Measurements from ENCODE around the gene DAB2IP. TPM values are rescaled to one million over a fixed set of nuclear protein-coding genes. Genes with fewer than 3 reads are reported as not detected.

Gene DAB2IP
- total and polyA plus RNA-seq, 4 donors, result 19.4 to 75.0 (median 28.7) TPM

DNA sequence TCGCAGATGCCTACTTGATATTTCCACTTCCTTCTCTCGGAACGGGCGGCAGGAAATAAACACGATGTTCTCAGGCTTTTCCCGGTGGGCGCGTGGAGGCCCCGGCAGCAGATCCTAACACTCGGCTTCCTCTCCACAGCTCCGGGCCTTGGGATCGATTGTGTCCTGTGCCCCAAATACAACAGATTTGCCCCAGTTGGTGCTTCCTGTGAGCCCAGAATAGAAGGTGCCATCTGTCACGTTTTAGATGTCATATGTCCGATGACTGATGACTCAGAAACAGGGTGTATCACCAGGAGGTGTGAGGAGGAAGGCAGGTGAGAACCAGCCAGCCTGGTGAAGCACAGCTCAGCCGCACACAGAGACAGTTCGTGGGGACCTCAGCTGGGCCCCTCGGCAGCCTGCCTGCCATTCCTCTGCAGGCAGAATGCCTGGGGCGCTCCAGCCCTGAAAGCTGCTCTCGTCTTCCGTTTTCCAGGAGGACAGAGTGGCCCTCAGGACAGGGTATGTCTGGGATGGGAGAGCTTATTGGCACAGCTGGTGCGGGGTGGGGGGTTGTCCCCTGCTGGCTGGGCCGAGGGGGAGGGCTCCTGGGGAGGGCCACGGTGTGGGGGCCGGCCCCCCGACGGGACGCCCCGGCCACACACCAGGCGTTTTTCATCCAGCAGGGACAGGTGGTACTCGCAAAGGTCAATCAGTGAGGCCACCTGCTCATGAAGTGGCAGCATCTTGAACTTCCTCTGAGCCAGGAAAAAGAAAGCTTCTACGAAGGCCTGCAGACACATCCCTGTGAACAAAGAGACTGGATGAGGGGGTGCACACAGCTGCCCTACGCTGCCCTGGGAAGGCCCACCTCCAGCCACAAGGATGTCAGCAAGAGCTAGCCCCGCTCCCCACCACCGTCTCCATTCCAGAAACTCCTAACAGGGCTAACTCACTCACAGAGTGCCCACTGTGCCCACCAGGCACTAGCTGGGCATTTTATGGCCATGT lies 171.0 kb downstream of the DAB2IP start:
- ATAC-seq (ENCODE audit: insufficient read depth, low FRiP score) (no peak), DNase-seq (no peak)
- Histone ChIP-seq H3K9me3 (ENCODE audit: control insufficient read depth in 4 of 4, insufficient read depth in 3 of 4, low read length in 3 of 4) (no peaks in the 10 kb centered on the region), H3K36me3 (ENCODE audit: control insufficient read depth in 4 of 4, insufficient read depth in 4 of 4, low read length in 4 of 4) (peaks cover 0 to 2% (median 0%) of the 10 kb centered on the region in 4 donors), H3K9ac (ENCODE audit: insufficient read depth in 1 of 2, low read length in 2 of 2) (no peak overlapping the region), H3K4me1 (ENCODE audit: control insufficient read depth in 5 of 5, insufficient read depth in 5 of 5, low read length in 5 of 5) (peaks cover 0 to 16% (median 6%) of the 10 kb centered on the region in 5 donors), H3K4me3 (no peak overlapping the region), H3K27ac (ENCODE audit: low read depth in 1 of 2, low read length in 1 of 2) (no peak overlapping the region), H3K27me3 (ENCODE audit: control insufficient read depth in 3 of 3, insufficient read depth in 3 of 3, low read length in 2 of 3) (no peaks in the 10 kb centered on the region)
- WGBS, 2 donors, result 79 to 83% methylated on average over 34 of the region's 34 CpGs
- TF ChIP-seq, protein P1, sequence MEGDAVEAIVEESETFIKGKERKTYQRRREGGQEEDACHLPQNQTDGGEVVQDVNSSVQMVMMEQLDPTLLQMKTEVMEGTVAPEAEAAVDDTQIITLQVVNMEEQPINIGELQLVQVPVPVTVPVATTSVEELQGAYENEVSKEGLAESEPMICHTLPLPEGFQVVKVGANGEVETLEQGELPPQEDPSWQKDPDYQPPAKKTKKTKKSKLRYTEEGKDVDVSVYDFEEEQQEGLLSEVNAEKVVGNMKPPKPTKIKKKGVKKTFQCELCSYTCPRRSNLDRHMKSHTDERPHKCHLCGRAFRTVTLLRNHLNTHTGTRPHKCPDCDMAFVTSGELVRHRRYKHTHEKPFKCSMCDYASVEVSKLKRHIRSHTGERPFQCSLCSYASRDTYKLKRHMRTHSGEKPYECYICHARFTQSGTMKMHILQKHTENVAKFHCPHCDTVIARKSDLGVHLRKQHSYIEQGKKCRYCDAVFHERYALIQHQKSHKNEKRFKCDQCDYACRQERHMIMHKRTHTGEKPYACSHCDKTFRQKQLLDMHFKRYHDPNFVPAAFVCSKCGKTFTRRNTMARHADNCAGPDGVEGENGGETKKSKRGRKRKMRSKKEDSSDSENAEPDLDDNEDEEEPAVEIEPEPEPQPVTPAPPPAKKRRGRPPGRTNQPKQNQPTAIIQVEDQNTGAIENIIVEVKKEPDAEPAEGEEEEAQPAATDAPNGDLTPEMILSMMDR (IDR thresholded peaks at IDR 0.05; ENCODE audit: control extremely low read depth, extremely low read depth), result no peak

DNA sequence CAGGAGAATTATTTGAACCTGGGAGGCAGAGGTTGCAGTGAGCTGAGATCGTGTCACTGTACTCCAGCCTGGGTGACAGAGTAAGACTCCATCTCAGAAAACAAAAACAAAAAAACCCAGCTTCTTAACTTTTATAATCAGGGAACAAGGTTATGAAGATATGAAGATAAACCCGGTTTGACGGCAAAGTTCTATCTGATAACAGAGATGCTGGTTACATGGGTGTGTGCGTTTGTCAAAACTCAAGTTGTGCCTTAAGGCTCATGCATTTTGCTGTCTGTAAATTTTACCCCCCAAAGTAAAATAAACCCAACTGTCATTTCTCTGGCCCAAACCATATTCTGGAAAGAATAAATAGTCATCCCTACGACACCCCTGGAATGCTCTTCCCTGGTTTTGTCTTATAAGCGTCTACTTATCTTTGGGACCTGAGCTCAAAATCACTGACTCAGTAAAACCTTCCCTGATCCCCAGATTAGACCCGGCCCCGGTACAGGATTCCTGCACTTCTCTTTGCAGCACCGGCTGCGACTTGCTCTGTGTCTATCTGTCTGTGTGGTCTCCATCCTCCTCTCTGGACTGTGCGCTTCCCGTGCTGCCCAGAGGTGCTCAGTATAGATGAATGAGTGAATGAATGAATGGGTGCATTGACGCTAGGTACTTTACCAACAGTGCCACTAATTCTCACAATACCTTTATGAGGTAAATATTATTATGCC lies 172.2 kb downstream of the DAB2IP start:
- Histone ChIP-seq H3K4me1 (ENCODE audit: control insufficient read depth in 5 of 5, insufficient read depth in 5 of 5, low read length in 5 of 5) (peaks cover 0 to 16% (median 6%) of the 10 kb centered on the region in 5 donors), H3K27ac (ENCODE audit: low read depth in 1 of 2, low read length in 1 of 2) (no peak overlapping the region), H3K9ac (ENCODE audit: insufficient read depth in 1 of 2, low read length in 2 of 2) (no peak overlapping the region), H3K9me3 (ENCODE audit: control insufficient read depth in 4 of 4, insufficient read depth in 3 of 4, low read length in 3 of 4) (no peaks in the 10 kb centered on the region), H3K4me3 (no peak overlapping the region), H3K27me3 (ENCODE audit: control insufficient read depth in 3 of 3, insufficient read depth in 3 of 3, low read length in 2 of 3) (no peaks in the 10 kb centered on the region), H3K36me3 (ENCODE audit: control insufficient read depth in 4 of 4, insufficient read depth in 4 of 4, low read length in 4 of 4) (peaks cover 0 to 2% (median 0%) of the 10 kb centered on the region in 4 donors)
- DNase-seq (no peak), ATAC-seq (ENCODE audit: insufficient read depth, low FRiP score) (no peak)
- 96 to 99% methylated on average over 13 of the region's 13 CpGs for WGBS, 2 donors
- TF ChIP-seq, protein P1 (IDR thresholded peaks at IDR 0.05; ENCODE audit: control extremely low read depth, extremely low read depth), result no peak

DNA sequence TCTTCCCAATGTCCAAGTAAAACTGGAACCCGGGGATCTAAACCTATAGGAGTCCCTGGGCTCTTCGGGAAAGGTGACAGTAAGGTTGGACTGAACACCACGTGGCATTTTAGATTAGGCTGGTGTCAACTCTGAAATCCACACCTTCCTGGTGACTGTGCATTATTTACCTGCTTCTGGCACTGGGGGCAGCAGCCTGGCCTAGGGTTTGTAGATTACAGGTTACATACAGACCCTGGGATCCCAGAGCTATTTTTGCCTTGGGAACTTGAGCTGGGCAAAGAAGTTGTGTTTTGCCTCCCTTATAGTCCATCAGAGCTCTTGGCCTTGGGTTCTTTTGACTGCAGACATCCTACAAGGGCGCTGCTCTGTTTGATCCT lies 173.2 kb downstream of the DAB2IP start:
- H3K4me1 ChIP-seq (ENCODE audit: control insufficient read depth in 5 of 5, insufficient read depth in 5 of 5, low read length in 5 of 5), result peaks cover 0 to 9% (median 6%) of the 10 kb centered on the region in 5 donors
- no peak overlapping the region for H3K4me3 ChIP-seq
- DNase-seq, result no peak
- ATAC-seq (ENCODE audit: insufficient read depth, low FRiP score), result no peak
- no peaks in the 10 kb centered on the region for H3K9me3 ChIP-seq (ENCODE audit: control insufficient read depth in 4 of 4, insufficient read depth in 3 of 4, low read length in 3 of 4)
- WGBS, 2 donors, result 86 to 89% methylated on average over 4 of the region's 4 CpGs
- H3K9ac ChIP-seq (ENCODE audit: insufficient read depth in 1 of 2, low read length in 2 of 2), result no peak overlapping the region
- H3K36me3 ChIP-seq (ENCODE audit: control insufficient read depth in 4 of 4, insufficient read depth in 4 of 4, low read length in 4 of 4), result peaks cover 0 to 2% (median 0%) of the 10 kb centered on the region in 4 donors
- TF ChIP-seq, protein P1 (IDR thresholded peaks at IDR 0.05; ENCODE audit: control extremely low read depth, extremely low read depth), result no peak
- no peaks in the 10 kb centered on the region for H3K27me3 ChIP-seq (ENCODE audit: control insufficient read depth in 3 of 3, insufficient read depth in 3 of 3, low read length in 2 of 3)
- no peak overlapping the region for H3K27ac ChIP-seq (ENCODE audit: low read depth in 1 of 2, low read length in 1 of 2)
